Ovary (tissue), 3 donors: ENCODE data around the gene ITPR2.

Source experiments
- EP300 ChIP-seq: sonication (generic); formaldehyde crosslinking; IDR thresholded peaks from one replicate; pipeline ENCODE4 v1.6.1; 2017; ENCODE audit warnings: antibody characterized with exemption
- POLR2A ChIP-seq: fragments of 450-650 bp; IDR thresholded peaks from one replicate; pipeline ENCODE4 v1.6.1; 2017; ENCODE audit warnings: antibody characterized with exemption, mild to moderate bottlenecking, moderate library complexity
- TF ChIP-seq, protein P1 (sequence below), 3 donors: fragments of 450-650 bp in 2 of 3; fragments of 200-600 bp in 1 of 3; IDR thresholded peaks; one replicate each; pipeline versions ENCODE4 v1.5.1 to v1.8.0; 2016 to 2022; ENCODE audit warnings: antibody characterized with exemption in 3 of 3, mild to moderate bottlenecking in 1 of 3
- donor health status: DM: no; HTN: no; CAD: no.

DNA sequence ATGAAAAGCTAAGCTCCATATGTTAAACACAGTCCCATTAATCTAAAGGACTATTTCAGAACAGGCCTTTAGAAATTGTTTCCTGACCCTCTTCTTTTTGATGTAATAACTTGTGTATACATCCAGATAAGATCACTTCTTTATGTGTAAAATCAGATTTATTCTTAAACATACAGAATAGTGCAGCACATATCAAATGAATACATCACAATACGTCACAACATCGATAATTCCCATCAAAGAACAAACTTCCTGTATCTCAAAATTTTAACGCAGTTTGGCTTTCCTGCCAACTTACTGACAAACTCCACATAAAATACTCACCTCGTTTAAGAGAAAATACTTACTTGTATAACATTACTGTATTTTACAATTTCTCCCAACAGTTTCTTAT, 108.7 kb downstream of the ITPR2 start:
- TF ChIP-seq, protein P1, sequence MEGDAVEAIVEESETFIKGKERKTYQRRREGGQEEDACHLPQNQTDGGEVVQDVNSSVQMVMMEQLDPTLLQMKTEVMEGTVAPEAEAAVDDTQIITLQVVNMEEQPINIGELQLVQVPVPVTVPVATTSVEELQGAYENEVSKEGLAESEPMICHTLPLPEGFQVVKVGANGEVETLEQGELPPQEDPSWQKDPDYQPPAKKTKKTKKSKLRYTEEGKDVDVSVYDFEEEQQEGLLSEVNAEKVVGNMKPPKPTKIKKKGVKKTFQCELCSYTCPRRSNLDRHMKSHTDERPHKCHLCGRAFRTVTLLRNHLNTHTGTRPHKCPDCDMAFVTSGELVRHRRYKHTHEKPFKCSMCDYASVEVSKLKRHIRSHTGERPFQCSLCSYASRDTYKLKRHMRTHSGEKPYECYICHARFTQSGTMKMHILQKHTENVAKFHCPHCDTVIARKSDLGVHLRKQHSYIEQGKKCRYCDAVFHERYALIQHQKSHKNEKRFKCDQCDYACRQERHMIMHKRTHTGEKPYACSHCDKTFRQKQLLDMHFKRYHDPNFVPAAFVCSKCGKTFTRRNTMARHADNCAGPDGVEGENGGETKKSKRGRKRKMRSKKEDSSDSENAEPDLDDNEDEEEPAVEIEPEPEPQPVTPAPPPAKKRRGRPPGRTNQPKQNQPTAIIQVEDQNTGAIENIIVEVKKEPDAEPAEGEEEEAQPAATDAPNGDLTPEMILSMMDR (IDR thresholded peaks at IDR 0.05): no peak
- TF ChIP-seq POLR2A (no peak), EP300 (no peak)
